Keratinocyte (primary cell): ENCODE results near the gene DDX20.

Experiments used
- CTCF ChIP-seq, 3 experiments: IDR thresholded peaks in 1 of 3; conservative IDR thresholded peaks in 1 of 3; optimal IDR thresholded peaks in 1 of 3; 2 replicates in 2 of 3; 3 replicates in 1 of 3; pipeline versions ENCODE3 to v1.5.1; 2011; ENCODE audit warnings: low read length in 3 of 3, mild to moderate bottlenecking in 3 of 3, moderate library complexity in 2 of 3, control low read depth in 1 of 3, inconsistent platforms in 1 of 3; ENCODE audit not compliant: insufficient read depth in 2 of 3; ENCODE audit errors: extremely low read depth in 1 of 3
- EZH2 ChIP-seq: IDR thresholded peaks from one replicate; pipeline ENCODE4 v1.6.1; 2012; ENCODE audit warnings: inconsistent platforms, mild to moderate bottlenecking, low read length, moderate library complexity

- TF ChIP-seq CTCF (optimal IDR thresholded peaks at IDR 0.05 in 1 of 3, IDR thresholded peaks at IDR 0.05 in 1 of 3, conservative IDR thresholded peaks at IDR 0.05 in 1 of 3; ENCODE audit: extremely low read depth in 1 of 3, insufficient read depth in 2 of 3, low read length in 3 of 3) (no peak), EZH2 (no peak)
Observed at GRCh38 chr1:111735321-111735720, 20.4 kb upstream of the DDX20 start.
